ENCODE data around the gene NAGPA. TPM values are rescaled to one million over a fixed set of nuclear protein-coding genes. Genes with fewer than 3 reads are reported as not detected.
A peak's percentile ranks its signal among the peaks of the same experiment; 100 is the strongest.

NAGPA gene
- total RNA-seq, 3 donors from 2014 or later: 21.5 to 34.7 (median 24.9) TPM

DNA sequence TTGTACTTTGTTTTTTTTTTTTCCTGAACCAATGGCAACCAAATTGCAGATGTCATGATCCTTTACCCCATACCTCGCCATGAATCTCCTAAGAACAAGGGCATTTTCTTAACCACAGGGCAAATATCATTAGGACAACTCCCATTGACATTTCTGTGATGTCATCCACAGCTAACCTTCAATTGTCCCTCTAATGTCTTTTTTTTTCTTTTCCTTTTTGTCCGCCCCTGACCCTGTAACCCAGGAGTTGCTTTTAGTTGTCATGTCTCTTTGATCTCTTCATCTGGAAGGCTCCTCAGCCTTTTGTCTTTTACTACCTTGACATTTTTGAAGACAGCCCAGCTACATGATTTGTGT, 410 bp upstream of the NAGPA start:
- H3K4me1 ChIP-seq (ENCODE audit: low read depth): peaks cover 19% of the 10 kb centered on the region

DNA sequence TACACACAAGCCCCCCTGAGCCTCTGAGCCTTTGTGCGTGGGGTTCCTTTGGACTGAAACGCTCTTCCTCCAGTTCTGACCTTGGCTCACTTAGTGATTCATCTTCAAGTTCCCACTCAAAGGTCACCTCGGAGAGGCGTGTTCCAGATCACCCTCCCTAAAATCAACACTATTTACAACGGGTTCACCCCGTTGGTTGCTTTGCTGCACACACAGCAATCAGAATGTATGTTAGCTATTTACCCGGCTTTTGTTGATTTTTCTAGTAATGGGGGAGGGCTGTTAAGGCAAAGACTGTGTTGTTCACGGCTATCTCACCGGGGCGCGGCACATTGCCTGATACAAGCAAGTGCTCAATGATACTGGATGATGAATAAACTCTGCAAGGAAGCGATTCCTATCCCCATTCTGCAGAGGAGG, 977 bp downstream of the NAGPA start:
- peaks cover 19% of the 10 kb centered on the region for H3K4me1 ChIP-seq (ENCODE audit: low read depth)
- no peaks in the 10 kb centered on the region for H3K9me3 ChIP-seq
- ATAC-seq: peak; percentile 58
- TF ChIP-seq, protein P1, sequence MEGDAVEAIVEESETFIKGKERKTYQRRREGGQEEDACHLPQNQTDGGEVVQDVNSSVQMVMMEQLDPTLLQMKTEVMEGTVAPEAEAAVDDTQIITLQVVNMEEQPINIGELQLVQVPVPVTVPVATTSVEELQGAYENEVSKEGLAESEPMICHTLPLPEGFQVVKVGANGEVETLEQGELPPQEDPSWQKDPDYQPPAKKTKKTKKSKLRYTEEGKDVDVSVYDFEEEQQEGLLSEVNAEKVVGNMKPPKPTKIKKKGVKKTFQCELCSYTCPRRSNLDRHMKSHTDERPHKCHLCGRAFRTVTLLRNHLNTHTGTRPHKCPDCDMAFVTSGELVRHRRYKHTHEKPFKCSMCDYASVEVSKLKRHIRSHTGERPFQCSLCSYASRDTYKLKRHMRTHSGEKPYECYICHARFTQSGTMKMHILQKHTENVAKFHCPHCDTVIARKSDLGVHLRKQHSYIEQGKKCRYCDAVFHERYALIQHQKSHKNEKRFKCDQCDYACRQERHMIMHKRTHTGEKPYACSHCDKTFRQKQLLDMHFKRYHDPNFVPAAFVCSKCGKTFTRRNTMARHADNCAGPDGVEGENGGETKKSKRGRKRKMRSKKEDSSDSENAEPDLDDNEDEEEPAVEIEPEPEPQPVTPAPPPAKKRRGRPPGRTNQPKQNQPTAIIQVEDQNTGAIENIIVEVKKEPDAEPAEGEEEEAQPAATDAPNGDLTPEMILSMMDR (IDR thresholded peaks at IDR 0.05): no peak
- intact Hi-C loops (cut with DNase I, micrococcal nuclease): no loop called here
- DNase-seq: peak in 2 of 3 donors; percentile 35 to 43
- peak overlapping the region; percentile 86 for H3K4me3 ChIP-seq
- no peaks in the 10 kb centered on the region for H3K36me3 ChIP-seq (ENCODE audit: low read depth)

More for the DNA sequence above, 410 bp upstream of the NAGPA start:
- ATAC-seq (no peak), DNase-seq (no peak)
- Histone ChIP-seq H3K4me3 (peak overlapping the region; percentile 86), H3K36me3 (ENCODE audit: low read depth) (no peaks in the 10 kb centered on the region), H3K9me3 (no peaks in the 10 kb centered on the region)
- intact Hi-C loops (cut with DNase I, micrococcal nuclease): no loop called here
- TF ChIP-seq, protein P1 (IDR thresholded peaks at IDR 0.05): no peak

DNA sequence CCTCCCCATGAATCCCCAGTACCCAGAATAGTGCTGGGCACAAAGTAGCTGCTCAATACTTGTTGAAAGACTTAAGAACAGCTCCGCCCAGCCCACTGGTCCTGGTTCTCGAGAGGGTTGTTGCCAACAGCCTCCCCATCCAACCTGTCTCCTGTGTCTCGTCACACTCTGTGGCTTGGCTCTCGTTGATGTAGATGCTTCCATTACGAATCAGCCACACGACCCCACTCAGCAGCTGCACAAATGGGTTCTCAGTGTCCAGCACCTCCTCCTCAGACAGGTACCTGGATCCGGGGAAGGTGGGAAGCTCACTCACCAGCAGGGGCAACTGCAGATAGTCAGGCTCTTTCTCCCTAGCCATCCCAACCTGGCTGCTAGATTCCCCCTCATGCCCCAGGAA, 2.1 kb downstream of the NAGPA start:
- no peak for DNase-seq
- Histone ChIP-seq H3K4me3 (no peak overlapping the region), H3K4me1 (ENCODE audit: low read depth) (peaks cover 19% of the 10 kb centered on the region), H3K9me3 (no peaks in the 10 kb centered on the region), H3K36me3 (ENCODE audit: low read depth) (no peaks in the 10 kb centered on the region)
- TF ChIP-seq, protein P1 (IDR thresholded peaks at IDR 0.05): no peak
- no peak for ATAC-seq
- intact Hi-C loops (cut with DNase I, micrococcal nuclease): no loop called here

DNA sequence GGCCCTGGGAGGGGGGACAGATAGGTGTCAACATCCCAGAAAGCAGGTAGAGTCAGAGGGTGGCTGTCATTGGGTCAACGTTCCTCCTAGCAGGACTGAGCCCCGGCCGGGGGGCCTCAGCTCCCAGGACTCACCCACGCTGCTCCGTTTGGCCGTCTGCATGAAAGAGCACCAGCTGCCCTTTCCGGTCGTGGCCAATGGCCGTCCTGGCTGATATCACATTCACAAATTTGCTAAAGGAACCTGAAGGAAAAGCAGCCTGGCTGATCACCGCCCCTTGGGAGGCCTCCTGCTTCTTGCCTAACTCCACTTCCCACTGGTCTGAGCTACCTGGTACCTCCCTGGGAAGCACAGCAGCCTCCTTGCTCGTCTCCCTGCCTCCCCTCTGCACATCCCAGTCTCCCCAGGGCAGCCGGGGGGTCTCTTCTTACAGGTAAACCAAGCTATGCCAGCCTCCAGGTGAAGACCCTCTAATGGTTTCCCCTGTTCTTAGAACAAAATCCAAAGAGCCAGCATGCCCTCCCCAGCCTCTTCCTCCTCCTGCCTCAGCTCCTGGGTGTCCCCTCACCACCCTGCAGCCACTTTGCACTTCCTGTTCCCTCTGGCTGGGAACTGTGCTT, 3.4 kb downstream of the NAGPA start:
- Histone ChIP-seq H3K9me3 (no peaks in the 10 kb centered on the region), H3K36me3 (ENCODE audit: low read depth) (no peaks in the 10 kb centered on the region), H3K4me3 (no peak overlapping the region), H3K4me1 (ENCODE audit: low read depth) (peaks cover 19% of the 10 kb centered on the region)
- TF ChIP-seq, protein P1 (IDR thresholded peaks at IDR 0.05): no peak
- ATAC-seq: no peak
- intact Hi-C loops (cut with DNase I, micrococcal nuclease): no loop called here
- no peak for DNase-seq

DNA sequence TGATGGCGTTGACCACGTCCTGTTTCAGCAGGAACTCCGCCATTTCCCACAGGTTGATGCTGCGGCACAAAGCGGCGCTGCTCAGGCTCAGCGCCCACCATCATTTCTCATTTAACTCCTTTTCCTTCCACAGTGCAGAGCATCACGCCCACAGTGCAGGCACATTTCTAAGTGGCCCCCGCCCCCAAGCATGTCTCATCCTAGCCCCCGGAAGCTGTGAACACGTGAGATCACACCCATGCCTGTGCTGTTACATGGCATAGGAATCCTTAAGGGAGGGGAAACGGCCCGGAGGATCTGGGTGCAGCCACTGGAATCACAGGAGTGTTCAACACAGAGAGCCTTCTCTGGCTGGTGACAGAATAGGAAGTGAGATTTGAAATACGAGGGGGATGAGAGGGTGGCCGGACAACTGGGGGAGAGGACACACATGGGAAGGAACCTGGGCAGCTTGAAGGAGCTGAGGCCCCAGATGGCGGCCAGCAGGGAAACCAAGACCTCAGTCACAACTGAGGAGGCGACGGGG, 4.7 kb downstream of the NAGPA start:
- TF ChIP-seq, protein P1 (IDR thresholded peaks at IDR 0.05): no peak
- no peak for ATAC-seq
- no peak for DNase-seq

More for the DNA sequence above, 4.7 kb downstream of the NAGPA start:
- Histone ChIP-seq H3K4me1 (ENCODE audit: low read depth) (peaks cover 15% of the 10 kb centered on the region), H3K36me3 (ENCODE audit: low read depth) (no peaks in the 10 kb centered on the region), H3K4me3 (no peak overlapping the region), H3K9me3 (no peaks in the 10 kb centered on the region)
- intact Hi-C loops (cut with DNase I, micrococcal nuclease): no loop called here
